ENCODE results near the gene C3orf22. TPM values are rescaled to one million over a fixed set of nuclear protein-coding genes. Genes with fewer than 3 reads are reported as not detected.

Gene C3orf22
- total RNA-seq, 1 donor from 2014 or later, result 0.38 TPM

DNA sequence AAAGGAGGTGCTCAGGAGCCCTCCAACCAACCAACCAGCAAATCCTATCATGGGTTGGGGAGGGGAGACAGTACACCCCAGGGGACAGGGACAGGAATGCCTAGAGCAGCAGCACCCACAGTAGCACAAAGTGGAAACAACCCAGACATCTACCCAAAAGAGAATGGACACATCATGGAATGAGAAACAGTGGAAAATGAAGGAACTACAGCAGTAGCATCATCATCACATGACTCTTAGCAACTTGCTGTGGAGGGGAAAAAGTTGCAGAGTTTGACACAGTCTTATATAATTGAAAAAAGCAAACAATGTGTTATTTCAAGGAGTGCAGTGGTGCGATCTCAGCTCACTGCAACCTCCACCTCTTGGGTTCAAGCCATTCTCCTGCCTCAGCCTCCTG, 11.0 kb downstream of the C3orf22 start:
- Mint-ChIP-seq H3K27me3 (ENCODE audit: low read depth) (peaks cover 24% of the 10 kb centered on the region), H3K27ac (no peak overlapping the region), H3K4me1 (no peaks in the 10 kb centered on the region), H3K9me3 (no peaks in the 10 kb centered on the region), H3K4me3 (no peak overlapping the region), H3K36me3 (no peaks in the 10 kb centered on the region)
- TF ChIP-seq, protein P1, sequence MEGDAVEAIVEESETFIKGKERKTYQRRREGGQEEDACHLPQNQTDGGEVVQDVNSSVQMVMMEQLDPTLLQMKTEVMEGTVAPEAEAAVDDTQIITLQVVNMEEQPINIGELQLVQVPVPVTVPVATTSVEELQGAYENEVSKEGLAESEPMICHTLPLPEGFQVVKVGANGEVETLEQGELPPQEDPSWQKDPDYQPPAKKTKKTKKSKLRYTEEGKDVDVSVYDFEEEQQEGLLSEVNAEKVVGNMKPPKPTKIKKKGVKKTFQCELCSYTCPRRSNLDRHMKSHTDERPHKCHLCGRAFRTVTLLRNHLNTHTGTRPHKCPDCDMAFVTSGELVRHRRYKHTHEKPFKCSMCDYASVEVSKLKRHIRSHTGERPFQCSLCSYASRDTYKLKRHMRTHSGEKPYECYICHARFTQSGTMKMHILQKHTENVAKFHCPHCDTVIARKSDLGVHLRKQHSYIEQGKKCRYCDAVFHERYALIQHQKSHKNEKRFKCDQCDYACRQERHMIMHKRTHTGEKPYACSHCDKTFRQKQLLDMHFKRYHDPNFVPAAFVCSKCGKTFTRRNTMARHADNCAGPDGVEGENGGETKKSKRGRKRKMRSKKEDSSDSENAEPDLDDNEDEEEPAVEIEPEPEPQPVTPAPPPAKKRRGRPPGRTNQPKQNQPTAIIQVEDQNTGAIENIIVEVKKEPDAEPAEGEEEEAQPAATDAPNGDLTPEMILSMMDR (IDR thresholded peaks at IDR 0.05; ENCODE audit: unreplicated experiment), result no peak
- no peak for DNase-seq (ENCODE audit: low spot score in 2 of 2, unreplicated experiment in 2 of 2)

DNA sequence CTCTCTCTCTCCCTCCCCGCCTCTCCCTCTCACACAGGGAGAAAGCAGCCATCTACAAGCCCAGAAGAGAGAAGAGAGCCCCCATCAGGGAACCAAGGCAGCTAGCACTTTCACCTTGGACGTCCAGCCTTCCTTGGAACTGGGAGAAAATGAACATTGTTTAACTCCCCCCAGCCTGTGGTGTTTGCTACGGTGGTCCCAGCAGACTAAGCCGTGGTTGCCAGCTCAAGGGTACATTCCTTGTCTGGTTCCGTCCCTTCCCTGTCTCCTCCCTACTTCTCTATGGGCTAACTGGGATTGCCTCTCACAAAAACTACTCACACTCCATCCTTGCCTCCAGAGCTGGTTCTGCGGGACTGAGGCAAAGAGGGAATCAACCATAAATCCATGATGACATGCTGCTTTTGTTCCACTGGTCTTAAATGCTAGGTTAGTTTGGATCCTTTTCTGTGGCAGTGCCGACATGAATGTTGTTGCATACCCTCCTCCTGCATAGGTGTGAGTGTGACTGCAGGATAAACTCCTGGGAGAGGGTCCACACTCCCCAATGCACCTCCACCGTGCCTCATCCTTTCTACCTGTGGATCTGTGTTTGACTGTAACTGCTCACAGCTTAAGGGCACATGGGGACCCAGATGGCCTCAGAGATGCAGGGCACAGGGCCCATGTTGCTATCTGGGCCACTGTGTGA, 12.0 kb downstream of the C3orf22 start:
- Mint-ChIP-seq H3K27ac (no peak overlapping the region), H3K36me3 (no peaks in the 10 kb centered on the region), H3K4me1 (no peaks in the 10 kb centered on the region), H3K27me3 (ENCODE audit: low read depth) (peaks cover 24% of the 10 kb centered on the region), H3K9me3 (no peaks in the 10 kb centered on the region), H3K4me3 (no peak overlapping the region)
- TF ChIP-seq, protein P1 (IDR thresholded peaks at IDR 0.05; ENCODE audit: unreplicated experiment), result no peak
- no peak for DNase-seq (ENCODE audit: low spot score in 2 of 2, unreplicated experiment in 2 of 2)

DNA sequence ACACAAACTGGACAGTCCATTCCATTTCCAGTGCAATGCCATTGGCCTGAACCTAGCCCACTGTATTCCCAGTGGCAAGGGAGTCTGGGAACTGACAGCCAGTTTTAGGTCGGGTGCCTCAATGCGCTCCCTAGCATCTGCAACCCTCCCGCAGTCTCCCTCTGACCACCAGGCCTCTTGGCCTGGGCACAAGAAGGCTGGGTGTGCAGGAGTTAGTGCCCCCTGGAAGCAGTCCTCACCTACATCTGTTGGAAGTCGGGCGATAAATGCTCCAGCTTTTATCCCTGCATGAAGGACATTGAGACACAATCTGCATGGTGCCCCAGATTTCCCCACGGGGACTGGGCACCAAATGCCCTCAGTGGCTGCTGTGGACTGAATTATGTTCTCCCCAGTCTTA, 12.7 kb downstream of the C3orf22 start:
- H3K4me1 Mint-ChIP-seq, result no peaks in the 10 kb centered on the region
- TF ChIP-seq, protein P1 (IDR thresholded peaks at IDR 0.05; ENCODE audit: unreplicated experiment), result no peak
- H3K9me3 Mint-ChIP-seq, result no peaks in the 10 kb centered on the region
- H3K36me3 Mint-ChIP-seq, result no peaks in the 10 kb centered on the region
- no peak overlapping the region for H3K4me3 Mint-ChIP-seq
- H3K27ac Mint-ChIP-seq, result no peak overlapping the region
- H3K27me3 Mint-ChIP-seq (ENCODE audit: low read depth), result peaks cover 24% of the 10 kb centered on the region
- peak; percentile 5 to 11 for DNase-seq (ENCODE audit: low spot score in 2 of 2, unreplicated experiment in 2 of 2)

DNA sequence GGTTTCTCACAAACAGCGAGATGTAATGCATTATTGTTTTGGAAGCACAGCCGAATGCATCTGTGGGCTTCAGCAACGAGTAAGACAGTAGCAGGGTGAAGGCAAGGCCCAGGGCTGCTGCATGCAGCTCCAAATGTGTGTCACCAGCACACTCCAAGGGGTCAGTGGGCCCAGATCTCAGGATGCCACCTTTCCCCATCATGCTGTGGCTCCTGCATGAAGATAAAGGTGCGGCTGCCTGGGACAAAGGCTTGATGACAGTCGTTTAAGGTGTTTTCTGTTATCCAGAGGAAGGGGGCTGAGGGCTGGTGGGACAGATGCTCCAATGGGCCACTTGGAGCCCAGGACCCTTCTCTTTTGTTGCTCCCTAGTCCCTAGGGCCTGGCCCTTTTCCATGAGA, 13.2 kb downstream of the C3orf22 start:
- peaks cover 24% of the 10 kb centered on the region for H3K27me3 Mint-ChIP-seq (ENCODE audit: low read depth)
- no peak overlapping the region for H3K4me3 Mint-ChIP-seq
- no peaks in the 10 kb centered on the region for H3K4me1 Mint-ChIP-seq
- H3K27ac Mint-ChIP-seq, result no peak overlapping the region
- TF ChIP-seq, protein P1 (IDR thresholded peaks at IDR 0.05; ENCODE audit: unreplicated experiment), result no peak
- DNase-seq (ENCODE audit: low spot score in 2 of 2, unreplicated experiment in 2 of 2), result peak in 1 of 2 experiments; percentile 22
- no peaks in the 10 kb centered on the region for H3K36me3 Mint-ChIP-seq
- no peaks in the 10 kb centered on the region for H3K9me3 Mint-ChIP-seq

DNA sequence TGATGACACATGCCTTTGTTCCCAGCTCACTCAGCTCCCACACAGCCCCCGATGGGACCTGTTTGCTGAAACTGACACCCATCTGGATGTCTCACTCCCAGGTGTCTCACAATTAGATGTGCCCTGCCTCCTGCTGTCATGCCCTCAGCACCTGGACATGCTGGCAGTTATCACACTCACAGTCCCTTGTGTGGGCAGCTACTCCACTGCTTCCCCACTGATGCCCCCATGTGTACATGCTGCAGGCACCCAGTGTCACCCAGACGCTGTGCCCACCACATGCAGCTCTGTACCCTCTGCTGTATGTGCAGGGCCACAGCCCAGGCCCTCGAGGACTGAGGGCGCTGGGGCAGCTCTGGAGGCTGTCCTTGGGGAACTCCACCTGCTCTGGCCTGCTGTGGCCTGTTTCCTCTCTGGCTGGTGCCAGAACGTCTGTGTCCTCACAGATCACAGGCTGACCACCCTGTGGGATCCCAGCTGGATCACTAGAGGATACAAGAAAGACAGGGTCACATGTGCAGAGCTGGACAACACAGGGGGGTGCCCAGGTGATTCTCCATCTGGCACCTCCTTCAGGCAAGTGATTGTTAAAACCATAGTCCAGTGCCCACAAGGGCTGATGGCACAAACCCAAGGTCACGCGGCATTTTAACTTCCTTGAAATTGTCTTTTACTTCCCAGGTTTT, 14.0 kb downstream of the C3orf22 start:
- no peak overlapping the region for H3K4me3 Mint-ChIP-seq
- TF ChIP-seq, protein P1 (IDR thresholded peaks at IDR 0.05; ENCODE audit: unreplicated experiment), result no peak
- no peak overlapping the region for H3K27ac Mint-ChIP-seq
- peaks cover 21% of the 10 kb centered on the region for H3K27me3 Mint-ChIP-seq (ENCODE audit: low read depth)
- H3K9me3 Mint-ChIP-seq, result no peaks in the 10 kb centered on the region
- H3K4me1 Mint-ChIP-seq, result no peaks in the 10 kb centered on the region
- peak in 1 of 2 experiments; percentile 3 for DNase-seq (ENCODE audit: low spot score in 2 of 2, unreplicated experiment in 2 of 2)
- no peaks in the 10 kb centered on the region for H3K36me3 Mint-ChIP-seq
